Measurements from ENCODE around the gene PCED1A. TPM values are rescaled to one million over a fixed set of nuclear protein-coding genes. Genes with fewer than 3 reads are reported as not detected.
A peak's percentile ranks its signal among the peaks of the same experiment; 100 is the strongest.

Gene PCED1A
- total and polyA plus RNA-seq, 9 of the 15 experiments (the other 6 are each of a cell fraction or from before 2014, with no cell fraction given) = 1.5 to 11.5 (median 5.9) TPM

- no peak for TF ChIP-seq ZNF512 (tag; IDR thresholded peaks at IDR 0.05)
- TF ChIP-seq PCBP2 (IDR thresholded peaks at IDR 0.05; ENCODE audit: low read depth, low read length, poor library complexity, severe bottlenecking) = no peak
- TF ChIP-seq ZNF77 (CRISPR knock-in tag; IDR thresholded peaks at IDR 0.05) = no peak
- no peak for TF ChIP-seq ZFP1 (CRISPR knock-in tag; IDR thresholded peaks at IDR 0.05)
- TF ChIP-seq NFIC (IDR thresholded peaks at IDR 0.05) = peak; percentile 68
- no peak for TF ChIP-seq POLR3A (IDR thresholded peaks at IDR 0.05; ENCODE audit: borderline replicate concordance, extremely low read depth, insufficient read depth, insufficient read length)
- no peak for TF ChIP-seq ZNF696 (CRISPR knock-in tag; conservative IDR thresholded peaks at IDR 0.05)
- no peak for TF ChIP-seq PKNOX1 (IDR thresholded peaks at IDR 0.05)
- TF ChIP-seq ETS1 (conservative IDR thresholded peaks at IDR 0.05; ENCODE audit: control insufficient read depth, low read depth, low read length) = no peak
- TF ChIP-seq U2AF1 (optimal IDR thresholded peaks at IDR 0.05; ENCODE audit: low read depth, low read length) = no peak
- TF ChIP-seq HINFP (tag; conservative IDR thresholded peaks at IDR 0.05; ENCODE audit: low read depth) = no peak
- TF ChIP-seq ARHGAP35 (IDR thresholded peaks at IDR 0.05; ENCODE audit: partially characterized antibody) = no peak
- TF ChIP-seq ATF6 (CRISPR knock-in tag; IDR thresholded peaks at IDR 0.05) = no peak
- no peak for TF ChIP-seq XRCC5 (IDR thresholded peaks at IDR 0.05; ENCODE audit: low read depth, low read length)
- no peak for TF ChIP-seq RBM22 (IDR thresholded peaks at IDR 0.05; ENCODE audit: low read depth, low read length, poor library complexity, severe bottlenecking)
- no peak for TF ChIP-seq MEF2D (tag; conservative IDR thresholded peaks at IDR 0.05; ENCODE audit: low read depth)
- no peak for TF ChIP-seq ZBED1 (IDR thresholded peaks at IDR 0.05)
Measured at GRCh38 chr20:2800521-2801285, 39.8 kb downstream of the PCED1A start, which contains the start of gene CPXM1 (continued).
